Measurements from ENCODE around the gene ADAMTS9. TPM values are rescaled to one million over a fixed set of nuclear protein-coding genes. Genes with fewer than 3 reads are reported as not detected.

ADAMTS9 gene
- total and polyA plus RNA-seq, 2 of the 13 experiments (the other 11 are each of a cell fraction or from before 2014, with no cell fraction given): 0.02 to 0.09 TPM

DNA sequence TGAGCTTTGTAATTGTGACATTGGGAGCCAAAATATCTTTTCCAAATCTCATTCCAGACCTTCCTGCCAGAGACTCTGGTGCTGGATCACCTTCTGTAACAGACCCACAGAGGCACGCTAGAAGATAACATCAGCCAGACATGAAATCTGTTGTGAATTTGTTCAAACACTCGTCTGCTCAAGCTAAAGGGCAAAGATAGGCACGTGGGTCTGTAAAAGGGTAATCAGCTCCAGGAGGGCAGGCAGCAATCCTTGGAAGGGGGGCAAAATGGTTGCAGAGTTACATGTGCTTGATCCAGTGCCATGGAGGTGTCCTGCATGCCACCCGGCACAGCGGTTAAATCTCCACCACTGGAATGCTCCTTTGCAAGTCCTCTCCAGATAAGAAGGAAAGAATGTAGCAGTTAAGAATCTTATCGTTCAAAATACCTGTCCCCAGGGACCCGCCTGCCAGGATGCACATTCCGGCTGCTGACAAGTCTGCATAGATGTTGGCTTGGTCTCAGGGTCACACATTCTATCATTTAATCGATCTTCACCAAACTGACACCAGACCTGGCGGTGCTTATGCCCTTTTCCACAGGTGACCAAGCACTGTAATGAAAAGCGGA lies 74.8 kb downstream of the ADAMTS9 start:
- no peaks in the 10 kb centered on the region for H4K20me1 ChIP-seq (ENCODE audit: insufficient read depth, low read length)
- intact Hi-C loops (cut with micrococcal nuclease; ENCODE audit: unreplicated experiment) (no loop called here), in situ Hi-C loops (cut with HindIII; ENCODE audit: extremely low pct_ligation_motif_present, low pct_unique_long_range_greater_than_20kb) (no loop called here)
- ATAC-seq (no peak), DNase-seq (ENCODE audit: low spot score) (no peak), FAIRE-seq (no peak)
- no peaks in the 10 kb centered on the region for H3K79me2 ChIP-seq (ENCODE audit: insufficient read depth, low read length)
- no peaks in the 10 kb centered on the region for H3K4me1 ChIP-seq (ENCODE audit: insufficient read depth, low read length)
- BruUV-seq (replicated peaks): no TSS peak
- POLR2A ChIA-PET: no interaction called here
- no peaks in the 10 kb centered on the region for H3K9me3 ChIP-seq (ENCODE audit: low read length)
- 49% methylated on average over 10 of the region's 11 CpGs for WGBS (ENCODE audit: low lambda C conversion rate)
- no peak overlapping the region for H2AFZ ChIP-seq (ENCODE audit: low read length)
- H3K4me3 ChIP-seq (replicated peaks in 1 of 3; ENCODE audit: insufficient read depth in 1 of 3, low read depth in 2 of 3, low read length in 3 of 3): no peak overlapping the region
- no peaks in the 10 kb centered on the region for H3K36me3 ChIP-seq (replicated peaks in 1 of 2; ENCODE audit: control insufficient read depth in 1 of 2, insufficient read depth in 2 of 2, low read length in 2 of 2)
- H3K27ac ChIP-seq (ENCODE audit: extremely low read length, insufficient read depth, low read length): no peak overlapping the region
- no peaks in the 10 kb centered on the region; a peak in 1 of 5 replicates for H3K27me3 ChIP-seq (ENCODE audit: control insufficient read depth in 1 of 2, insufficient read depth in 2 of 2, low read length in 2 of 2)
- CTCF ChIA-PET (ENCODE audit: low intra/inter-chr PET ratio, low total read pairs): no interaction called here
- no peak for TF ChIP-seq KLF15 (CRISPR knock-in tag; IDR thresholded peaks at IDR 0.05; ENCODE audit: borderline replicate concordance)
- TF ChIP-seq HMGXB3 (CRISPR knock-in tag; IDR thresholded peaks at IDR 0.05; ENCODE audit: borderline replicate concordance): no peak
- TF ChIP-seq MTERF4 (CRISPR knock-in tag; IDR thresholded peaks at IDR 0.05): no peak
- TF ChIP-seq, protein P1, sequence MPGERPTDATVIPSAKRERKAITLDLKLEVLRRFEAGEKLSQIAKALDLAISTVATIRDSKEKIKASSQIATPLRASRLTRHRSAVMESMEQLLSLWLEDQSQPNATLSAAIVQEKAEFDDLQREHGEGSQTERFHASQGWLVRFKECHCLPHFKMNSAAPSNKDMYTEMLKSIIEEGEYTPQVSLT (CRISPR knock-in tag; IDR thresholded peaks at IDR 0.05; ENCODE audit: borderline replicate concordance, low read depth): no peak
- TF ChIP-seq, protein P2, sequence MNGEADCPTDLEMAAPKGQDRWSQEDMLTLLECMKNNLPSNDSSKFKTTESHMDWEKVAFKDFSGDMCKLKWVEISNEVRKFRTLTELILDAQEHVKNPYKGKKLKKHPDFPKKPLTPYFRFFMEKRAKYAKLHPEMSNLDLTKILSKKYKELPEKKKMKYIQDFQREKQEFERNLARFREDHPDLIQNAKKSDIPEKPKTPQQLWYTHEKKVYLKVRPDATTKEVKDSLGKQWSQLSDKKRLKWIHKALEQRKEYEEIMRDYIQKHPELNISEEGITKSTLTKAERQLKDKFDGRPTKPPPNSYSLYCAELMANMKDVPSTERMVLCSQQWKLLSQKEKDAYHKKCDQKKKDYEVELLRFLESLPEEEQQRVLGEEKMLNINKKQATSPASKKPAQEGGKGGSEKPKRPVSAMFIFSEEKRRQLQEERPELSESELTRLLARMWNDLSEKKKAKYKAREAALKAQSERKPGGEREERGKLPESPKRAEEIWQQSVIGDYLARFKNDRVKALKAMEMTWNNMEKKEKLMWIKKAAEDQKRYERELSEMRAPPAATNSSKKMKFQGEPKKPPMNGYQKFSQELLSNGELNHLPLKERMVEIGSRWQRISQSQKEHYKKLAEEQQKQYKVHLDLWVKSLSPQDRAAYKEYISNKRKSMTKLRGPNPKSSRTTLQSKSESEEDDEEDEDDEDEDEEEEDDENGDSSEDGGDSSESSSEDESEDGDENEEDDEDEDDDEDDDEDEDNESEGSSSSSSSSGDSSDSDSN (CRISPR knock-in tag; IDR thresholded peaks at IDR 0.05): no peak
- no peak for TF ChIP-seq CHD2 (IDR thresholded peaks at IDR 0.05; ENCODE audit: low read depth, low read length)
- no peak for TF ChIP-seq ESRRA (CRISPR knock-in tag; IDR thresholded peaks at IDR 0.05; ENCODE audit: low read depth)
- no peak for TF ChIP-seq ZNF678 (CRISPR knock-in tag; IDR thresholded peaks at IDR 0.05)
- H3K9ac ChIP-seq (ENCODE audit: insufficient read depth, low read depth, low read length): no peak overlapping the region
- no peak overlapping the region for H3K4me2 ChIP-seq (ENCODE audit: low read depth, low read length)
